ENCODE results near the gene MUC3A.

Gene MUC3A

GRCh38 chr7:100951172-100951571 is 1.8 kb downstream of the MUC3A start:
- CTCF ChIA-PET, result interaction anchor here (0.6 to 1.1 kb wide), 2 partner anchors 15 to 395 kb away, joined by 3 to 4 read pairs; no protein-coding TSS in a partner anchor
- POLR2A ChIA-PET, result no interaction called here
- Histone ChIP-seq H3K9me3 (ENCODE audit: control insufficient read depth, insufficient read depth, low read depth, low read length) (no peaks in the 10 kb centered on the region), H3K4me1 (ENCODE audit: control insufficient read depth, insufficient read depth, low read length) (no peaks in the 10 kb centered on the region), H3K4me3 (ENCODE audit: low read depth, low read length) (no peak overlapping the region), H3K36me3 (ENCODE audit: control insufficient read depth in 2 of 2, insufficient read depth in 1 of 2, low read length in 2 of 2) (no peaks in the 10 kb centered on the region), H3K27ac (ENCODE audit: extremely low read depth, low read depth, low read length) (no peak overlapping the region)
- no peak for TF ChIP-seq ZNF600 (tag by site-specific recombination; IDR thresholded peaks at IDR 0.05)
- TF ChIP-seq ZBTB49 (tag by site-specific recombination; IDR thresholded peaks at IDR 0.05; ENCODE audit: low read depth), result no peak
- TF ChIP-seq KLF17 (tag by site-specific recombination; IDR thresholded peaks at IDR 0.05), result 0 out of 2 replicates have a peak, but pooled peaks have one; percentile 50
- 0 out of 2 replicates have a peak, but pooled peaks have one; percentile 26 for TF ChIP-seq ZNF423 (tag by site-specific recombination; IDR thresholded peaks at IDR 0.05)
- peak; percentile 97 for TF ChIP-seq ZIC2 (tag by site-specific recombination; IDR thresholded peaks at IDR 0.05)
- TF ChIP-seq ZBTB7A (tag by site-specific recombination; IDR thresholded peaks at IDR 0.05; ENCODE audit: low read depth), result no peak
- no peak for TF ChIP-seq ZNF433 (tag by site-specific recombination; IDR thresholded peaks at IDR 0.05; ENCODE audit: low read depth)
- 0 out of 2 replicates have a peak, but pooled peaks have one; percentile 13 for TF ChIP-seq GLIS1 (tag by site-specific recombination; IDR thresholded peaks at IDR 0.05)
- peak; percentile 78 for TF ChIP-seq ZNF341 (tag by site-specific recombination; IDR thresholded peaks at IDR 0.05; ENCODE audit: low read depth)
- peak; percentile 88 for TF ChIP-seq ZNF398 (tag by site-specific recombination; IDR thresholded peaks at IDR 0.05)
- no peak for TF ChIP-seq ZFP41 (tag by site-specific recombination; IDR thresholded peaks at IDR 0.05; ENCODE audit: borderline replicate concordance)
- peak; percentile 19; the same call in 1 of the 2 replicates for TF ChIP-seq OSR2 (tag by site-specific recombination; IDR thresholded peaks at IDR 0.05)
- peak; percentile 80 for TF ChIP-seq ZNF18 (tag by site-specific recombination; IDR thresholded peaks at IDR 0.05)
- no peak for TF ChIP-seq ZSCAN4 (tag by site-specific recombination; IDR thresholded peaks at IDR 0.05)
- TF ChIP-seq ZNF596 (tag by site-specific recombination; IDR thresholded peaks at IDR 0.05), result no peak
- TF ChIP-seq ZNF248 (tag by site-specific recombination; IDR thresholded peaks at IDR 0.05), result no peak

Measured in HEK293 (cell line).